GM19043 (cell line): ENCODE data around the gene SAP130.
"Not testable (repeated sequence)": the region's sequence is repeated elsewhere in the genome, so short reads cannot be mapped to it uniquely, and the experiment has no call there.

Experiments used
- ATAC-seq: cut with Tn5 transposase; IDR thresholded peaks from one replicate; pipeline ENCODE4 v1.9.1; 2021; ENCODE audit warnings: low read depth; ENCODE audit not compliant: unreplicated experiment

Gene SAP130

DNA sequence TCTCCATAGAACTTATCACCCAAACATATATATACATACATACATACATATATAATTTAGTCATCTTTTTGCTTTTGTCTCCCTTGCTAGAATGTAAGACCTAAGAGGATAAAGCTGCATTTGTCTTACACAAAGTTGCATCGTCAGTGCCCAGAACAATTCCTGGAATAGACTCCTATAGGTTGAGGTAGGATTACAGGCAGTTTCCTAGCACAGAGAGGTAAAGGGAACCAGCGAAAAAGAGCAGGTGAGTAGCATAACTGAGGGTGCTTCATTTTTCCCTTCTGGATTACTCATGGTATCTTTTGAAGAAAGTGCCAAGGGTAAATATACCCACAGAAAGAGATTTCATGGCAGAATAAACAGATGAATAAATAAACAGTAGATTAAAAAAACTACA, 74.0 kb downstream of the SAP130 start:
- no peak for ATAC-seq

- no peak for ATAC-seq
These were observed 74.6 kb downstream of the SAP130 start for GRCh38 chr2:127953128-127953718.

GRCh38 chr2:127951026-127951425, 76.8 kb downstream of the SAP130 start:
- no peak for ATAC-seq

DNA sequence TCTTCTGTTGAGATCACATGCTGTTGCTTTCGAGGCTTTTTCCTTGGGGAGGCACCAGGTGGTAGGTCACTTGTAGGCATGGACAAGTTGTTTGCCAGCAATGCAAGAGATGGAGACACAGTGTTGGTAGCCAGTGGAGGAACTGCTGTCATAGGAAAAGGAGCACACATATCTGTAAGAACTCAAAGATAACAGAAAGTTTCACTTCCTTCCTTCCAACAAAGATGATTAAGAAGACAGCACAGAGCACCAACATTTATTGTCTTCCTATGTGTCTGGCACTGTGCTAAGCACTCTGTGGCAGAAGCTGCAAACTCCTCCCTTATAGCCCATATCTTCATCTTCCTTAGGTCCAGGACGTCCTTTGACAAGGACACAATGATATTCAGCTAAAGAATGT, 77.6 kb downstream of the SAP130 start:
- no peak for ATAC-seq

GRCh38 chr2:127945281-127945680, 82.6 kb downstream of the SAP130 start:
- no peak for ATAC-seq

GRCh38 chr2:127943186-127943585, 84.7 kb downstream of the SAP130 start:
- no peak for ATAC-seq

- ATAC-seq: no peak
These were observed 85.9 kb downstream of the SAP130 start for GRCh38 chr2:127942002-127942401.

- no peak for ATAC-seq
These were observed 86.4 kb downstream of the SAP130 start for GRCh38 chr2:127941461-127941860.

DNA sequence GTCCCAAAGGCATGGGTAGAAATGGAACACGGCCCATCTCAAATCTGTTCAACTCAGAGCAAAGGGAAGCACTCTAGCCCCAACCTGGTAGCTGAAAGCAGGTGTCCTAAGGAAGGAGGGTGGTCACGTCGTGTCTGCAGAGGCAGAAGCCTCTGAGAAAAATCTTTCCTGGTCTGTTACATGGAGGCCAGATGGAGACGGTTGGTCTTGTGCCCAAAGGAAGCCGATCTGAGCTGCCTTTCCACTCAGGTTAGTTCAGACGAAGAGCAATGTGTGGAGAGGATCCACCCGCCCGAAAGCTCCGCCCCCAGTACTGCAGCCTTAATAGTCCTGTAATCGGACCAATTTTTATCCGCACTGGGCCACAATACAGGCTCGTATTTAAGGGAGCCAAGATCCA, 87.2 kb downstream of the SAP130 start:
- no peak for ATAC-seq

DNA sequence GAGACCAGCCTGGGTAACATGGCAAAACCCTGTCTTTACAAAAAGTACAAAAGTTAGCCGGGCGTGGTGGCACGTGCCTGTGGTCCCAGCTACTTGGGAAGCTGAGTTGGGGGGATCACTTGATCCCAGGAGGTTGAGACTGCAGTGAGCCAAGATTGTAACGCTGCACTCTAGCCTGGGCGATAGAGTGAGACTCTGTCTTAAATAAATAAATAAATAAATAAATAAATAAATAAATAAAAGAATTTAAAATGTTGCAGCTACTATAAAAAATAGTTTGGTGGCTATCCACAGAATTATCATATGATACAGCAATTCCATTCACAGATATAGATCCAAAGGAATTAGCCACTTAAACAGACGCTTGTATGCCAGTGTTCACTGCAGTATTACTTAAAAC, 92.5 kb downstream of the SAP130 start:
- ATAC-seq: no peak

GRCh38 chr2:127932199-127932876, 95.5 kb downstream of the SAP130 start:
- no peak for ATAC-seq

GRCh38 chr2:127929449-127929848, 98.4 kb downstream of the SAP130 start:
- no peak for ATAC-seq

GRCh38 chr2:127927384-127927783, 100.5 kb downstream of the SAP130 start:
- no peak for ATAC-seq

GRCh38 chr2:127917916-127918315, 109.9 kb downstream of the SAP130 start:
- no peak for ATAC-seq

DNA sequence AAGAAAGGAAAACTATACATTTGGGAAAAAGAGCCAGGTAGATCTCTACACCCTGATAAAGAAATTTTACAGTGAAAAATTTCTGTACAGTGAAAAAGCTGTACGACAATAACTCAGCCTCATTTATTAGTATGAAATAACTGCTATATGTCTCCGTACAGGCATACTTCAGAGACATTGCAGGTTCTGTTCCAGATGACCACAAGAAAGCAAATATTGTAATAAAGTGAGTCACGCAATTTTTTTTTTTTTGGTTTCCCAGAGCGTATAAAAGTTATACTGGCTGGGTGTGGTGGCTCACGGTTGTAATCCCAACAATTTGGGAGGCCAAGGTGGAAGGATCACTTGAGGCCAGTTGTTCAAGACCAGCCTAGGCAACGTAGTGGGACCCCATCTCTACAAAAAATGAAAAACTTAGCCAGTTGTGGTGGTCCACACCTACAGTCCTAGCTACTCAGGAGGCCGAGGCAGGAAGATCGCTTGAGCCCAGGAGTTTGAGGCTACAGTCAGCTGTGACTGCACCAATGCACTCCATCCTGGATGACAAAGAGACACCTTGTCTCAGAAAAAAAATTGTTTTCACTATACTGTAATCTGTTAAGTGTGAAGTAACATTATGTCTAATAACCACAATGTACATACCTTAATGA, 113.9 kb downstream of the SAP130 start:
- no peak for ATAC-seq

DNA sequence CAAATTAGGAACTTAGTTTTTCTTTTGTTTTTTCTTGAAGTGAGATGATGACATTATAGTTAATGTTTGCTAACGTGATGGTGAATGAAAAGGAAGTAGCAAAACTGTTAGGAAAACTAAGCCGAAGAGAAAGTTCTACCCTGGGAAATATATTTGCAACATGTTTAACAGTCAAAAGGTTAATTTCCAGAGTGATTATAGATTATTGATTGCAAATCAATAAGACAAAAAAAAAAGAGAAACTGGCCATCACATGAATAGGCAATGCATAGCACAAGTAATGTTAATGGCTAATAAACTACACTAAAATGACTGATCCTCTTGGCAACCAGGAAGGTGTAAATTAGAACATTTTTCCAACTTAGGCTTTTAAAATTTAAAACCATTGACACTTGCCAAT, 116.1 kb downstream of the SAP130 start:
- no peak for ATAC-seq

DNA sequence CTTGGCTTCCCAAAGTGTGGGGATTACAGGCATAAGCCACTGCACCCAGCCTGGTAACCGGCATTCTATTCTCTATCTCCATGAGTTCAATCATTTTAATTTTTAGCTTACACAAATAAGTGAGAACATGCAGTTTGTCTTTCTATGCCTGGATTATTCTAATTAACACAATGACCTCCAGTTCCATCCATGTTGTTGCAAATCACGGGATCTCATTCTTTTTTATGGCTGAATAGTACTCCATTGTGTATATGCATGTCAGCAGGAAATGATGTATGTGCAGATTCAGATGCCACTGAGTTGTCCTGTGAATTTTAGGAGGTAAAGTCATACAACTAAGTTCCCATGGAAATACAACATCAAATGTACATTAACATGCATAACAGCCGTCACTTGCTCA, 117.4 kb downstream of the SAP130 start:
- no peak for ATAC-seq

GRCh38 chr2:127909019-127909418, 118.8 kb downstream of the SAP130 start:
- no peak for ATAC-seq

DNA sequence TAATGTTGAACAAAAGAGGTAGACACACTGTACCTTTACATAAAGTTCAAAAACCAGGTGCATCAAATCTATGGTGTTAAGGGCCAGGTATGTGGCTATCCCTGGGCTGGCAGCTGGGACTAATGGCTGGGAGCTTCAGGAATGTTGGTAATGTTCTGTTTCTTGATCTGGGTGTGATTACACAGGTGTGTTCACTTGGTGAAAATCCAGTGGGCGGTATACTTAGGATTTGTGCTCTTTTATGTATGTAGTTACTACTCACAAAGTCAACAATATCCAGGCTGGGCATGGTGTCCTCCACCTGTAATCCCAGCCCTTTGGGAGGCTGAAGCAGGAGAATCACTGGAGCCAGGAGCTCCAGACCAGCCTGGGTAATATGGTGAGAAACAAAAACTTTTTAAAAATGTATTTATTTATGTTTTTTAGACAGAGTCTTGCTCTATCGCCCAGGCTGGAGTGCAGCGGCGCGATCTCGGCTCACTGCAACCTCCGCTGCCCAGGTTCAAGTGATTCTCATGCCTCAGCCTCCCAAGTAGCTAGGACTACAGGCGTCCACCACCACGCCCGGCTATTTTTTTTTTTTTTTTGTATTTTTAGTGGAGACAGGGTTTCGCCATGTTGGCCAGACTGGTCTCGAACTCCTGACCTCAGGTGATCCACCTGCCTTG, 120.0 kb downstream of the SAP130 start:
- not testable (repeated sequence) for ATAC-seq

- no peak for ATAC-seq
These were observed 121.5 kb downstream of the SAP130 start for GRCh38 chr2:127906206-127906926.
